Activated CD4-positive, CD25-positive, alpha-beta regulatory T cell treated with anti-CD3 and anti-CD28 coated beads, Interleukin-2, amount 50 U/mL, for 24 hours (primary cell): ENCODE results near the gene PCDHB12.
"Not testable (repeated sequence)": the region's sequence is repeated elsewhere in the genome, so short reads cannot be mapped to it uniquely, and the experiment has no call there.

Source experiments
- ATAC-seq, 2 donors: fragments of 150-1000 bp; cut with Tn5 transposase; one replicate each; pipeline ENCODE4 v1.10.0; 2021; ENCODE audit warnings: mild to moderate bottlenecking in 1 of 2, moderate library complexity in 1 of 2

PCDHB12 gene

GRCh38 chr5:141208478-141208877 is at the start of gene PCDHB12:
TSS of gene PCDHB12 (plus strand) at chr5:141208719. CDS start at chr5:141208908, 189 bp downstream.
- ATAC-seq, result no peak

GRCh38 chr5:141172381-141173204 is 35.9 kb upstream of the PCDHB12 start, which contains the start of gene PCDHB7:
TSS of gene PCDHB7 (plus strand) at chr5:141172644. CDS start at chr5:141172836, 192 bp downstream.
- ATAC-seq, result no peak

GRCh38 chr5:141174291-141175104 is 34.0 kb upstream of the PCDHB12 start:
- ATAC-seq, result not testable (repeated sequence)

GRCh38 chr5:141175933-141176332 is 32.6 kb upstream of the PCDHB12 start:
- no peak for ATAC-seq

GRCh38 chr5:141177577-141178191 is 30.8 kb upstream of the PCDHB12 start, which contains the start of gene PCDHB8:
TSS of gene PCDHB8 (plus strand) at chr5:141177790. CDS start at chr5:141178035, 245 bp downstream.
- ATAC-seq, result not testable (repeated sequence)

GRCh38 chr5:141179371-141179770 is 29.1 kb upstream of the PCDHB12 start:
- not testable (repeated sequence) for ATAC-seq

GRCh38 chr5:141179876-141180275 is 28.6 kb upstream of the PCDHB12 start:
- ATAC-seq, result not testable (repeated sequence)

- no peak for ATAC-seq
These were observed 28.2 kb upstream of the PCDHB12 start for GRCh38 chr5:141180313-141180712.

GRCh38 chr5:141182248-141182647 is 26.3 kb upstream of the PCDHB12 start, which contains the start of gene PCDHB16:
TSS of gene PCDHB16 (plus strand) at chr5:141182387. CDS start at chr5:141182560, 173 bp downstream.
- ATAC-seq, result no peak

- ATAC-seq, result not testable (repeated sequence)
These were observed 24.2 kb upstream of the PCDHB12 start for GRCh38 chr5:141184117-141184855.

GRCh38 chr5:141186897-141187512 is 21.5 kb upstream of the PCDHB12 start, which contains the start of gene PCDHB9:
TSS of gene PCDHB9 (plus strand) at chr5:141187161. CDS start at chr5:141187319, 158 bp downstream.
- no peak for ATAC-seq

- ATAC-seq, result not testable (repeated sequence)
These were observed 19.8 kb upstream of the PCDHB12 start for GRCh38 chr5:141188682-141189081.

GRCh38 chr5:141189131-141189530 is 19.4 kb upstream of the PCDHB12 start:
- ATAC-seq, result not testable (repeated sequence)

GRCh38 chr5:141192110-141192725 is 16.3 kb upstream of the PCDHB12 start, which contains the start of gene PCDHB10:
TSS of gene PCDHB10 (plus strand) at chr5:141192353. CDS start at chr5:141192553, 200 bp downstream.
- ATAC-seq, result no peak

GRCh38 chr5:141194332-141194731 is 14.2 kb upstream of the PCDHB12 start:
- not testable (repeated sequence) for ATAC-seq

GRCh38 chr5:141196363-141196762 is 12.2 kb upstream of the PCDHB12 start:
- no peak for ATAC-seq

- ATAC-seq, result no peak
These were observed 8.9 kb upstream of the PCDHB12 start, which contains the start of gene PCDHB11 for GRCh38 chr5:141199359-141200235. TSS of gene PCDHB11 (plus strand) at chr5:141199627. CDS start at chr5:141199775, 148 bp downstream.

- ATAC-seq, result not testable (repeated sequence)
These were observed 7.4 kb upstream of the PCDHB12 start for GRCh38 chr5:141201126-141201525.

GRCh38 chr5:141201646-141202045 is 6.9 kb upstream of the PCDHB12 start:
- ATAC-seq, result not testable (repeated sequence)
